Measurements from ENCODE around the gene MYLK2.

Gene MYLK2

DNA sequence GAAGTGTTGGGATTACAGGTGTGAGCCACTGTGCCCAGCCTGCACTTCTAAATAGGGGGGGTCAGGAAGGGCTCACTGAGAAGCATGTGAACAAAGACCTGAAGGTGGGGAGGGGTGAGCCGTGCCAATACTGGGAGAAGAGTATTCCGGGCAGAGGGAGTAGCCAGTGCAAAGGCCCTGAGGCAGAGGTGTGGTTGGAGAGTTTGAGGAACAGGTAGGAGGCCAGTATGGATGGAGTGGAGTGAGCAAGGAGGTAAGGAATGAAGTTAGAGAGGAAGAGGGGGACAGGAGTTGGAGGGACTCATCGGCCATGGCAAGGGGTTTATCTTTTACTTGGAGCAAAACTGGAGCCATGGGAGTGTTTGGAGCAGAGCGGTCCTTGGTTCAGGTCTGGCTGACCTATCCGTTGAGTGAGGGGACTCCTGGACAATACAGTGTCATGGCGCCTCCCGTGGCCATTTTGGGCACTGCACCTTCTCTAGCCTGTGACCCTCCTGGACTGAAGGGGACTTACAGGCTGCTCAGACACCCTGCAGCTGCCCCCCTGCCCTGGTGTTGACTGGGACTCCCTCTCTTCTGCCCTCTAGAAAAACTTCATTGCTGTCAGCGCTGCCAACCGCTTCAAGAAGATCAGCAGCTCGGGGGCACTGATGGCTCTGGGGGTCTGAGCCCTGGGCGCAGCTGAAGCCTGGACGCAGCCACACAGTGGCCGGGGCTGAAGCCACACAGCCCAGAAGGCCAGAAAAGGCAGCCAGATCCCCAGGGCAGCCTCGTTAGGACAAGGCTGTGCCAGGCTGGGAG lies 14.2 kb downstream of the MYLK2 start:
- Histone ChIP-seq H3K4me3 (no peak overlapping the region), H3K27ac (no peak overlapping the region)

DNA sequence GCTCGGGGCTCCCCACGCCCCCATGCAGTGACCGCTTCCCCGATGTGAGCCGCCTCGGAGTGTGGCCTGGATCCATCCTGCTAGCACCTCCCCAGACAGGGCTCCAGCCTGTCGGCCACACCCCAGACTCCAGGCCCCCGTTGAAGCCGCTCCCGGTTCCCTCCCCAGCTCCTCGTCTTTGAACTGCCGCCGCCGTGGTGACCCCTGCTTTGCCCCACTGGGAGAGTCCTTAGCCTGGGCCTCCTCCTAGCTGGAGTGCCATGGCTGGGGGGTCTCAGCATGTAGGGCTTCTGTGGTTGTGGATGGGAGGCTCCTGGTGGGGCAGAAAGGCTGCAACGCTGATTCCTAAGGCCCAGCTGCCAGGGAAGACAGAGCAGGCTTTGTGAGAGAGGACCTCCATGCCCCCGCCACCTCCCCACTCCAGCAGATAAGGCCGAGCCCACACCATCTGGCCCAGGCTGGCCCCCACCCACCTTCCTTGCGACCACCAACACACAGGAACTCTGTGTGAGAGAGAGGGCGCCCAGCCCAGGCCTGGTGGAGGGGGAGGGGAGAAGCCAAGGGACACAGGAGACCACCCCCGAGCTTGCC lies 14.9 kb downstream of the MYLK2 start:
- Histone ChIP-seq H3K4me3 (no peak overlapping the region), H3K27ac (no peak overlapping the region)

DNA sequence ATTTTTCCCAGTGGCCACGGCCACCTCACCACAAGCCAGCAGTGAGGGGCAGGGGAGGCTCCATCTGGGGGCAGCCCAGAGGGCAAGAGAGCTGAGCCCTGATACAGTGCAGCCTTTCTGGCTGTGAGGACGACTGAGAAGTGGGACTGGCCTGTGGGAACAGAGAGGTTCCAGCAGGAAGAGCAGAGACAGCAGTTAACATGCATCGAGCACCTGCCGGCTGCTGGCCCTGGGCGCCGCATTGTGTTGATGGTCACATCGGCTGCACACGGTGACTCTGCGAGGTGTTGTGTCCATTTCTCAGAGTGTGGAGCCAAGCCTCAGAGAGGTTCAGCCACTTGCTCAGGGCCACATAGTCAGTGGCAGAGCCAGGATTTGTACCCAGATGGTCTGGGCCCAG lies 16.4 kb downstream of the MYLK2 start:
- Histone ChIP-seq H3K4me3 (no peak overlapping the region), H3K27ac (no peak overlapping the region)

DNA sequence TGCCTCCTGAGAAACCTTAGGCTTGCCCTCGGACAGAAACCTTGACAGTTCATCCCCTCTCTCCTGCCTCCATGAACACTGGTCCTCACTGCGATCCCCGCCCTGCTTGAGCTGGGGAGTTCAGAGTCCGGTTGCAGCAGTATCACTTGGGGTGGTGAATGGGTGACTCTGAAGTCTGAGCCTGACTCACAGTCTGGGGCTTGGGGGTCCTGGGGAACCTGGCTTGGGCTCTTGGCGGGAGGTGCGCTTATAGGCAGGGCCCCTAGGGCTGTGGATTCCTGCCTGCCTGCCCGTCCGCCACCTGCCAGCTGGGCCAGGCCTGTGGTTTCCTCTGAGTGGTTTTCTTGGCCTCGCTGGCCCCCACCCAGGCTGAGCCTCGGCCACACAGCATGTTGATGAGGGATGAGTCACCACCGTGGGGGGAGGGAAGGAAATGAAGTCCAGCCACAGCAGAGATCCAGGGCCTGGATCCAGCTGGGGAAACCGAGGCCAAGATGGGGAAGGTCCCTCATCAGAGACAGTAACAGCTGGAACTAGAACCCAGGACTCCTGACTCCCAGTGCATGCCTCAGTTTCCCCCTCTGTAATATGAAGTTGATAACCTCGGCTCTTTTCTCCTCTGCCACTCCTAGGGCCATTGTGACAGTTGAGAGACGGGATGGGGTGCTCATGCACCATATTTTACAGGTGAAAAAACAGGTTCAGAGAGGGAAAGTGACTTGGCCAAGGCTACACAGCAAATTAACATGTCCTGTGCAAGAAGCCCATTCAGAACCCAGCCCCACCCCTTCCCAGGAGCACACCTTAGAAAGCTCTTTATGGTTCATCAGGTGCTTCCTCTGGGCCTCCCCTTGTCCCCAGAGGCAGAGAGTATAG lies 17.1 kb downstream of the MYLK2 start:
- H3K27ac ChIP-seq, result no peak overlapping the region

DNA sequence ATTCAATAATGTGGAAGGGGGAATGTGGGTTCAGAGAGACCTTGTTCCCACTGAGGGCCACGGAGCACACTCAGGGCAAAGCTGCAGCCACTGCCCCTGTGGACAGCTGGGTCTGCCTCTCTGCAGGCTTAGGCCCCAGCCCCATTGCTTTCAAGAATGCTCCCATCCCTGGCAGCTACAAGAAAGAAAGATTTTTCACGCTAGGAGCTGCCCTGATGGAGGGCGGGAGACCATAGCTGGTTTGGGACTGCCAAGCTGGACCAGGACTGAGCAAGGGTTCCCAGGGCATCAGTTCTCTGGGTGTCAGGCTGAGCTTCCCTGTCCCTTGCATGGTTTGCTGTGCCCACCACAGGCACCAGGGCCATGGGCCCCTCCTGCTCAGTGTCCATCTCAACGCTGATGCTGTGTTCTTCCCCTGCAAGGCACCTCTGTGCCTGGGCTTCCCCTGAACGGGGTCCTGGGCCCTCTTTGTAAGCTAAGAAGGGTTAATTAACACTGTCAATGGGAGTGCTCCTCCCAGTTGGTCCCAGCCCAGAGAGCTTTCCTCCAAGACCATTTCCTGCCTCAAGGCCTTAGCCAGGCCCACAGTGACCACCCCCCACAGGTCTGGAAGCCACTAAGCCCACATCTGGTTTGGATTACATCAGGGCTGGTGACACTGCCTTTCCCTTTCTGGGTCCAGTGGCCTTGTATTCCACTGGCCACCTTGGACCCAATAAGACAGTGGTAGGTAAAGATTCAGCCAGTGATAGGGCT lies 17.9 kb downstream of the MYLK2 start:
- Histone ChIP-seq H3K27ac (peak overlapping the region in 3 of 21 experiments; percentile 2 to 17 (median 5)), H3K4me3 (no peak overlapping the region)

More for the DNA sequence above, 17.1 kb downstream of the MYLK2 start:
- no peak overlapping the region for H3K4me3 ChIP-seq

DNA sequence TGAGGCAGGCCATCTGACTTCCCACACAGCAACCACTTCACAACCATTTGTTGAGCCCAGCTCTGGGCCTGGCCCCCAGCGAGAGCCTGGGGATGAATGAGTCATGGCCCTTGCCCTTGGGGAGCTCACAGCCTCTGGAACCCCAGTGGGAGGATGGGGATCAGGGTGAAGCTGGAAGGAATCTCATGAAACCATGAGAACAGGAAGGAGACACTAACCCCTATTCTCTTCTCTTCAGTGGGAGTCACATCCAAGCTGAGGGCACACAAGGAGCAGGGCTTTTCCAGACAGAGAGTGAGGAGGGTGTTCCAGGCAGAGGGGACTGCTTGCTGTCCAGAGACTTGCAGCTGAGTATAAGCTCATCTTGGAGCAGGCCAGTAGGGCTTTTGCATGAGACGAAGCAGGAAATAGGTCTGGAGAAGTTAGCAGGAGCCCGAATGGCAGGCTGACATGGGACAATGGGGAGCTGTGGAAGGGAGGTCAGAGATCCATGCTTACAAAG lies 18.8 kb downstream of the MYLK2 start:
- Histone ChIP-seq H3K4me3 (no peak overlapping the region), H3K27ac (peak overlapping the region in 1 of 21 experiments; percentile 2)

DNA sequence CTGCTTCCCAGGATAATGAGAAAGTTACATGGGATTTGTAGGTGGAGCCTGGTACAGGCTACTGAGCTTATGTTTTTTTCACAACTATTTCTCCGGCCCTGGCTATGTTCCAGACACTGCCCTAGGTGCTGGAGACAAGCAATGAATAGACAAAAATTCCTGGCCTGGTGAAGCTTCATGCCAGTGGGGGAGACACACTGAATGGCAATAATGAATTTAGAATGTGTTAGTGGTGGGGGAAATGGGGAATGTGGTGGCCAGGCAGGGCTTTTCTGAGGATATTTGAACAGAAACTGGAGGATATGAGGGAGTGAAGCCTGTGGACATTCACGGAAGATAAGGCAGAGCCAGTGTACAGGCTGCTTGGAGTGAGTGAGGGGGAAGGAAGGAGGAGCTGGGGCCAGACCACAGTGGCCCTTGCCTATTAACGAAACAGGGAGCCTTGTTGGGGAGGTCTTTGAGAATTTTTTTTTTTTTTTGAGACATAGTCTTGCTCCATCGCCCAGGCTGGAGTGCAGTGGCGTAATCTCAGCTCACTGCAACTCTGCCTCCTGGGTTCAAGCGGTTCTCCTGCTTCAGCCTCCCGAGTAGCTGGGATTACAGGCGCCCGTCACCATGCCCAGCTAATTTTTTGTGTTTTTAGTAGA lies 19.6 kb downstream of the MYLK2 start:
- no peak overlapping the region for H3K4me3 ChIP-seq
- no peak overlapping the region for H3K27ac ChIP-seq

DNA sequence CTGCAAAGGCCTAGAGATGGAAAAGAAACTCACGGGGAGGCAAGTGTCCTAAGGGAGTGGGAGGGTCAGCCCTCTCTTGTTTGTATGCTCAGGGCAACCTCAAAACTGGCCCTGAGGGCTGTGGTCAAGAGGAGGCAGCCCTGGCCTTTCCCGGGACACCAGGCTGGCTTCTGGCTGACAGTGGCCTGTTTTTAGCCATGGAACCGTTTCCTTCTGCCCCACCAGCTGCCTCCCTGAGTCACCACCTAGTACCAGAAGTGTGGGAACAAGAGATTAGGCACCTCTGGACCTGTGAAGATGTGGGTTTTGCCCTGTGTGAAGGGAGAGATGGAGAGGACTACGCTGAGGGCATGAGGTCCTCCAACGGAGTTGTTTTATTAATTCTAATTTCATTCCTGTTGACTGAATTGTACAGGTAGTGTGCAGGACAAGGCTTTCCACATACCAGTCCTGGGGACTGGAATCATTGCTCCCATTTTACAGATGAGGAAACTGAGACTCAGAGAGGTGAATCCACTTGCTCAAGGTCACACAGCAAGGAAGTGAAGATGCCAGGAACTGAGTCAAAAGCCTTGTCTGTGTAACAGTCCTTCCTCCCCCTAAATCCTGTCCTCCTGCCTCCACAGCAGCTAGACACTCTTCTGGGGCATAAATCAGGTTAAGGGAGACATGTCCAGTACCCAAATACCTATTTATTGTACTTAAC lies 20.8 kb downstream of the MYLK2 start:
- Histone ChIP-seq H3K27ac (no peak overlapping the region), H3K4me3 (no peak overlapping the region)

DNA sequence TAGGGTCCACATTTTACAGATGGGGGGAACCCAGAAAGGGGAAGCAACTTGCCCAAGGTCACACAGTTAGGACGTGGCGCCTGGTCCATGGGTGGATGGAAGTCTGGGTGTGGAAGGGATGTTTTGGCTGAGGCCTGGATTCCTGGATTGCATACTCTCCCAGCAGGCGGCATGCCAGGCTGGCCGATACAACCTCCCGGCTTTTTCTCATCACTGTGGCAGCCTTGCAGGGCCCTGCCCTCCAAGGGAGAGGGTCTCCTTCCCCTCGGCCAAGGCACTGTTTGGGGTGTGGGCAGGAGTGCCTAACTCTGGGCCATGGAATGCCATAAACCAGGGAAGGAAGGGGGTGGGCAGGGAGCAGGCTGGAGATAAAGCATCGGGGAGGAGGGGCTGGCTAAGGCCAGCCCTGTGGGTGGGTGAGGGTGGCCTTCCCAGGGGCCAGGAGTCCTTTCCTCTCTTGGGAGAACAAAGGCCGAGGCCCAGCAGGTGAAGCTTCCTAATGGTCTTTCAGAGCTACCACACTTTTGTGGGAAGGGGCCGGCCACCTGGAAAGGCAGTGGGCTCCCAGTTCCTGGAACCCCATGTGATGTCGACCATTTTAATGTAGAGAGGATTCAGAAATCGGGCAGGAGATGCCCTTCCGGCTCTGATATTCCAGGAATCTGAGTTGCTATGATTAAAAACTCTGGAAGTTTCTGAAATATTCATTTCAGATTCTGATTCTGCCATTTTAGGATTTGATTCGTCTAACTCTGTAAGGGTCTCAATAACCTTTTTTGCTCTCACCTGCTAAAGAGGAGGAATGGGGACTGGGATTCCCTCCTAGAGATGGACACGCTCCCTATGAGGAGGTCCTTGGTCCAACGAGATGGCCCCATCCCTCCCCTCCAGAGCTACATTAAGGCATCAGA lies 22.0 kb downstream of the MYLK2 start:
- H3K4me3 ChIP-seq, result no peak overlapping the region
- no peak overlapping the region for H3K27ac ChIP-seq

DNA sequence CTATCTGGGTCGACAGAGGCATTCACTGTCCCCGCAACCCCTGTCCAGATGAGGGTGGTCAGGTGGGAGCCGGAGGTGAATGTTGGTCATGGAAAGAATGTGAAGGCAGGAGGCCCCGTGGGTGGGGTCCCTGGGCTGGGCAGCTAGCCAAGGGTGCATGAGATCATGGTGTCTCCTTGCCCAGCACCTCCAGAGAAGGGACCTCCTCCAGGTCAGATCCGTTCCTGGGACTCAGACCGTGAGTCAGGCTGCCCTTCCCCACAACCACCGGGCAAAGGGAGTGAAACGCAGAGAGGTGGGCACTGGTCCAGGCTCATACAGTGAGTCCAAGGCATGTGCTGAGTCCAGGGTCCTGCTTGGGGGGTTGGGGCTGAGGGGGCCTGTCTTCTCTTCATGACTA lies 22.8 kb downstream of the MYLK2 start:
- peak overlapping the region in 4 of 21 experiments; percentile 21 to 42 (median 34) for H3K27ac ChIP-seq
- H3K4me3 ChIP-seq, result no peak overlapping the region

DNA sequence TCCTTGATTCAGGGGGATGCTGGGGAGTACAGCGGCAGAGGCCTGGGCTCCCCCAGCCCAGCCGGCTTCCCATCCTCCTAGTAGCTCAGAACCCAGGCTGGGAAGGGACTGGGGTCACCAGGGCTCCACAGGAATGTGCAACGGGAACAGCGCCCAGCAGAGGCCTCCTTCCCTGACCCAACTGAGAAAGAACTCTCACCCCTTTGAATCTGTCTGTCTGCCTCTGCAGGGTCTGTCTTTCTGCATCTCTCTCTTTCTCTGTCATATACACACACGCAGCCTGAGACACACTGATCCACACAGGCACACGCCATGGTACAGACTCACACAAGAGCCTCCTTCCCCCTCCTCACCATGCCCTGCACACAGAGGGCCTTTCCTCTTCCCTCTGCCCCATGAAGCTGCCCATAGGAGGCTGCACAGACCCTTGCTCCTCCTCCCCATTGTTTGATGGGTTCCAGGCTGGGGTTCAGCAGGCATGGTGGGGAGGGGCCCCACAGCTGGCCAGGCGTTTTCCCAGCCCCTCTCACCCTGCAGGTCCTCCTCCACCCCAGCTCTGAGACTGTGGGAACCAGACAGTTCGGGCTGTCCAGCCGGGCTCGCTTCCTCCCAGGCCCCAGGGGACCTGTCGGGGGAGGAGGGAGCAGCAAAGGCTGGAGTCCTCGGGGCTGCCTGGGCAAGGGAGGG lies 23.5 kb downstream of the MYLK2 start:
- Histone ChIP-seq H3K4me3 (no peak overlapping the region), H3K27ac (peak overlapping the region in 5 of 21 experiments; percentile 14 to 53 (median 29))

DNA sequence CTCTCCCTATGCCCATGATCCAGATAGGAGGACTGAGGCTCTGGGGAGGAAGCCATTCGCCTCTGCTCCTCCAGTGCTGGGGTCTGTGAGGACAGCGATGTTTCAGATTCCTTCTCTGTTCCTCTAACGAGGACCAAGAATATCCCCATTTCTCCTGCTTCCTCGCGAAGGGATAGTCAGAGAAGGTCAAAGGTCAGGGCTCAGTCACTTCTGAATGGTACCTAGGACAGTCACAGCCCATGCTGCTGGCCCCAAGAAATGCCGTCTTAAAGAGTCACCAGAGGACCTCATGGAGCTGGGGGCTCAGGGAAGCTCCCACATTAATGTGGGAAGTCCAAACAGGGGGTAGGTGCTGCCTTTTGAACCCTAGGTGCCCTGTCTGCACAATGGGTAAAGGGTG lies 24.1 kb downstream of the MYLK2 start:
- Histone ChIP-seq H3K4me3 (no peak overlapping the region), H3K27ac (peak overlapping the region in 2 of 21 experiments; percentile 14 to 37)

DNA sequence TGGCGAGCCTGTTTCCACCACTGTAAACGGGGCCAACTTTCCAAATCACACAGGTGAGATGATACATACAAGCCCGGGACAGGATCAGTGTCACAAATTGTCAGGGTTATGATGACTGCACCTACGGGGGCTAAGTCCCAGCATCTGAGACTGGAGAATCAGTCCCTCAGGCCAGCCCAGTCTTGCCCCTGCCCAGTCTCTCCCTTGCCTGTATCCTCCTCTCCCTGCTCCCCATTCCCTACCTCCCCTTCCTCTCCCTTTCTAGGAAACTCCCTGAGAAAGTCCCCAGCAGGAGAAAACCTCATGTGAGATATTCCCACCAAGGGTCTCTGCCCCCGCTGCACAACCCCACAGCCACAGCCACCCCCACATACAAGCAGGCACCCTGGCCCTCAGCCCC lies 24.7 kb downstream of the MYLK2 start:
- H3K4me3 ChIP-seq, result peak overlapping the region in 2 of 7 experiments; percentile 20
- peak overlapping the region in 1 of 21 experiments; percentile 14 for H3K27ac ChIP-seq

DNA sequence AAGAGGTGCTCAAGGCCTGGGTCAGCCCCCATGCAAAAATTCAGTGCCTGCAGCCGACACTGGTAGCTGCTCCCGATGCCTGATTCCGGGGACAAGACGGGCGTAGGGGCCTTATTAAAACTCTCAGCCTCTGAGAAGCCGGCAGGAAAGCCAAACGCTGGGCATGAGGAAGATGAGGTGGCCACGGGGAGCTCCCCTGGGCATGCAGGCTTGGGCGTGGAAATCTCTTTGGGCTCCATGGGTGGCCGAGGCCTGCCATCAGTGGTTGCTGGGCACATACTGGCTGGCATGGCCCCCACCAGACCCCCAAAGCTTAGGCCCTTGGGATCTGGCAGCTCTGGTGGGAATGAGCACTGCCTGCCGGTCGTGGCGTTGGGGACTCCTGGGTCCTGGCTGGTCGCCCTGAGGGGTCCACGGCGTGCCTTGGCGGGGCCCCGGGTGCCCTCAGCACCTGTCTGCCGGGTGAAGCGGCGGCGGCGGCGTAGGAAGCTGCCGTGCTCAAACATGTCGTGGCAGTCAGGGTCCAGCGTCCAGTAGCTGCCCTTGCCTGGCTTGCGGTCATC lies 25.7 kb downstream of the MYLK2 start:
- H3K27ac ChIP-seq, result peak overlapping the region in 3 of 21 experiments; percentile 8 to 30 (median 23)
- H3K4me3 ChIP-seq, result peak overlapping the region in 4 of 7 experiments; percentile 0 to 20 (median 16)

DNA sequence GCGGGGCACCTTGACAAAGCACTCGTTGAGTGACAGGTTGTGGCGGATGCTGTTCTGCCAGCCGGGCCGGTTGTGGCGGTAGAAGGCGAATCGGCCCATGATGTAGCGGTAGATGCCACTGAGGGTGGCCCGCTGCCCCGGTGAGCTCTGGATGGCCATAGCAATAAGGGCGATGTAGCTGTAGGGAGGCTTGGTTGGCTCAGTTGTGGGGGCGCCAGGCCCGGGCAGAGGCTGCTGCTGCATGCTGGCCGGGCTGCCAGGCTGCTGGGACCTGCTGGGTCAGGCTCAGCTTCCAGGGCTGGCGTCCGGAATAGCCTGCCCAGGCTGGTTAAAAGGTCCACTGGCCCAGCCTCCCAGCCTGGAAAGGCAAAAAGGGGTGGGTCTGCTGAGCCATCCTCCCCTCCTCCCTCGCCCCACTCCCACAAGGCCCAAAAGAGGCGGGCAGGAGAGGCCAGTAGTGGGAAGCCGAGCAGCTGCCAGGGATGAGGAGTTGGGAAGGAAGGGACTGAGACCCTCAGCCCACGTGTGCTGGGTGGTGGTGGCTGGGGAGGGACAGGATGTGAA lies 26.2 kb downstream of the MYLK2 start, which contains the start of gene FOXS1:
TSS of gene FOXS1 (minus strand) at position 305 of the 564 bp plus-strand sequence. CDS start at position 243, 62 bp downstream.
- peak within 1 kb of the TSS in 4 of 7 experiments; percentile 0 to 20 (median 16) for H3K4me3 ChIP-seq
- H3K27ac ChIP-seq, result peak within 1 kb of the TSS in 3 of 21 experiments; percentile 8 to 30 (median 23)

DNA sequence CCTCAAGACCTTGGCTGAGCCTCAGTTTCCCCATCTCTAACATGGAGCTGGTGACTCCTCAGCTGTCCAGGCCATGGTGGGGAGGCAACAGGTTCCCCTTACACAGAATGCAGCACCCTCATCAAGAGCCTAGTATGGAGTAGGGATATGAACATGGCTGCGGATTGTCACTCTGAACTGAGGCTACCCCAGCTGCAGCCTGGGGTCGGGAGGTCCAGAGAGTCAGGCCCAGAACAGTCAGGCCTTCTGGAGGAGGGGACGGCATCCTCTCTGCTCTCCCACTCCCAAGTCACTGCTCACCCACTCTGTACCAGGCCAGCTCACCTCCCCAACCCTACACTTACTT lies 27.6 kb downstream of the MYLK2 start:
- Histone ChIP-seq H3K4me3 (no peak overlapping the region), H3K27ac (no peak overlapping the region)

Measured in skin epidermis (tissue), 12 donors.